HUES6 (cell line): ENCODE data around the gene INSIG2.

ENCODE experiments used
- H3K27ac ChIP-seq: 2 replicates; pipeline ENCODE4 v1.7.0; 2013; ENCODE audit warnings: low read depth, mild to moderate bottlenecking, low read length, inconsistent platforms
- H3K27me3 ChIP-seq: 2 replicates; pipeline ENCODE4 v1.6.1; 2013; ENCODE audit warnings: low read length; ENCODE audit not compliant: control insufficient read depth, insufficient read depth
- H3K36me3 ChIP-seq: 2 replicates; pipeline ENCODE4 v1.6.1; 2013; ENCODE audit warnings: low read length; ENCODE audit not compliant: control insufficient read depth, insufficient read depth
- H3K4me1 ChIP-seq: 2 replicates; pipeline ENCODE4 v1.6.1; 2013; ENCODE audit warnings: low read length; ENCODE audit not compliant: control insufficient read depth, insufficient read depth
- H3K4me3 ChIP-seq: 2 replicates; pipeline ENCODE4 v1.5.1; 2013; ENCODE audit warnings: low read depth, low read length
- H3K9ac ChIP-seq: one replicate; pipeline ENCODE4 v1.6.1; 2013; ENCODE audit warnings: mild to moderate bottlenecking, low read length
- H3K9me3 ChIP-seq: 2 replicates; pipeline ENCODE4 v1.6.1; 2013; ENCODE audit warnings: low read depth, low read length; ENCODE audit not compliant: control insufficient read depth, insufficient read depth

INSIG2 gene

DNA sequence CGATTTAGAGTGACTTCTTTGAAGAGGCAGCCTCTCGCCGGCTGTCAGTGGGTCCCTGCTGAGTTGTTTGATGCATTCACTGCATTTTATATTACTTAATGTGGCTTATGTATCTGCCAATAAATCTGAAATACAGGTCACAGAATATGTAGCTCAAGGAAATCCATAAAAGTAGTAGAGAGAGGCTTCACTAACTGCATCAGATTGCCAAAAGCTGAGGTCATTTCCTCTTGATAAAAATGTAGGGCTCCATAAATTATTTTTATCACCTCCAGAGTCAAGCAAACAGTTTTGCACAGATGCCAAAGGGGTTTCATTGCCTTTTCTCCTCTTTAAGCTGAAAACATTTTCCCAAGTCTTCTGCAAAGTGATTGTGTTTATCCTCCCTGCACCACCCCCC lies 37.9 kb upstream of the INSIG2 start:
- H3K36me3 ChIP-seq, result no peaks in the 10 kb centered on the region
- H3K27me3 ChIP-seq, result no peaks in the 10 kb centered on the region
- no peaks in the 10 kb centered on the region for H3K9me3 ChIP-seq
- no peak overlapping the region for H3K4me3 ChIP-seq
- H3K4me1 ChIP-seq, result no peaks in the 10 kb centered on the region
- H3K9ac ChIP-seq, result no peak overlapping the region
- no peak overlapping the region for H3K27ac ChIP-seq

- H3K27ac ChIP-seq, result no peak overlapping the region
- H3K9me3 ChIP-seq, result no peaks in the 10 kb centered on the region
- no peaks in the 10 kb centered on the region for H3K4me1 ChIP-seq
- H3K4me3 ChIP-seq, result no peak overlapping the region
- no peaks in the 10 kb centered on the region for H3K27me3 ChIP-seq
- H3K36me3 ChIP-seq, result no peaks in the 10 kb centered on the region
- no peak overlapping the region for H3K9ac ChIP-seq
These were observed 37.3 kb upstream of the INSIG2 start for GRCh38 chr2:118050974-118051373.

DNA sequence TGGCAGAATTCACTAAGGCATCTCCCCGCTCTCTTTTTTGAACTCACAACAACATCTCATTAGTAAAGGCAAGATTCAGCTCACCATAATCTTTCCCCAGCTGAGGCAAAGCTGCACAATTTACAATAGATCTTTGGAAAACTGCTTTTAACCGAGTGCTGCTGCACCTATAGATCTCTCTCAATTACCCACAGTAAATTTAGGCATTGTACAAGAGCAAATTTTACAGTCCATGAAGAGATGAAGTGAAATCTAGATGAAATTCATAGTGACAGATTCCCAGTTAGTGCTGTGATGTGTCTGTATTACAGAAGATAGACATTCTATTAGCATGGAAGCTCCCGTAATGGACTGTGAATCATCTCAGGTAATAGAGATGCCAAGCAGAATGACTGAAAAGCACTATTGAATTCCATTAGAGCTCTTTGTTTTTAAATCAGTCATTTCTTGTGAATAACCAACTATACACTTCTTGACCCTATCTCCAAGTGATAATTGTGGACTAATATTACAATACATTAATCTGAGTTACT lies 36.4 kb upstream of the INSIG2 start:
- H3K9ac ChIP-seq, result no peak overlapping the region
- no peaks in the 10 kb centered on the region for H3K36me3 ChIP-seq
- no peaks in the 10 kb centered on the region for H3K9me3 ChIP-seq
- H3K27me3 ChIP-seq, result no peaks in the 10 kb centered on the region
- no peaks in the 10 kb centered on the region for H3K4me1 ChIP-seq
- no peak overlapping the region for H3K4me3 ChIP-seq
- no peak overlapping the region for H3K27ac ChIP-seq

DNA sequence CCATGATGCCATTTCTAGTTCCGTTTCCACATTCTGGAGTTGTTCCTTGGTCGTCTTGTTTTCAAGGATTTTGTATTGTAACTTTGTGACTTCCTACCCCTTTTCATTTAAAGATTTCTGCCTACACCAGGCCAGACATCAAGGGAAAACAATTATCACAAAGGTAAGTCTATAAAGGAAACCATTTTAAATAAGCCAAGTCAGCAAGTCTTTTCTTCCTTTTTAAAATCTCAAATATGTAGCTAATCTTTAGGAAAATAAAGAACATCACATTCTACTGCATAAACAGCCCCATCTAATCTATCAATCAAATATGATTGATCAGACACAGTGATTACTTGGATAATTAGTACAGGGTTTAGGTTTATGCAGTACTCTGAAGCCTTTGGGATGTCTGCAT lies 35.8 kb upstream of the INSIG2 start:
- Histone ChIP-seq H3K4me1 (no peaks in the 10 kb centered on the region), H3K27me3 (no peaks in the 10 kb centered on the region), H3K36me3 (no peaks in the 10 kb centered on the region), H3K4me3 (no peak overlapping the region), H3K27ac (no peak overlapping the region), H3K9me3 (no peaks in the 10 kb centered on the region), H3K9ac (no peak overlapping the region)

- no peak overlapping the region for H3K4me3 ChIP-seq
- no peaks in the 10 kb centered on the region for H3K4me1 ChIP-seq
These were observed 34.6 kb upstream of the INSIG2 start for GRCh38 chr2:118053681-118054080.

GRCh38 chr2:118054213-118055008 lies 33.9 kb upstream of the INSIG2 start:
- Histone ChIP-seq H3K27me3 (no peaks in the 10 kb centered on the region), H3K36me3 (no peaks in the 10 kb centered on the region), H3K27ac (no peak overlapping the region), H3K4me1 (no peaks in the 10 kb centered on the region), H3K9me3 (no peaks in the 10 kb centered on the region), H3K4me3 (no peak overlapping the region), H3K9ac (no peak overlapping the region)

More at GRCh38 chr2:118053681-118054080, 34.6 kb upstream of the INSIG2 start:
- H3K9me3 ChIP-seq, result no peaks in the 10 kb centered on the region
- H3K27me3 ChIP-seq, result no peaks in the 10 kb centered on the region
- no peaks in the 10 kb centered on the region for H3K36me3 ChIP-seq
- H3K9ac ChIP-seq, result no peak overlapping the region
- H3K27ac ChIP-seq, result no peak overlapping the region

DNA sequence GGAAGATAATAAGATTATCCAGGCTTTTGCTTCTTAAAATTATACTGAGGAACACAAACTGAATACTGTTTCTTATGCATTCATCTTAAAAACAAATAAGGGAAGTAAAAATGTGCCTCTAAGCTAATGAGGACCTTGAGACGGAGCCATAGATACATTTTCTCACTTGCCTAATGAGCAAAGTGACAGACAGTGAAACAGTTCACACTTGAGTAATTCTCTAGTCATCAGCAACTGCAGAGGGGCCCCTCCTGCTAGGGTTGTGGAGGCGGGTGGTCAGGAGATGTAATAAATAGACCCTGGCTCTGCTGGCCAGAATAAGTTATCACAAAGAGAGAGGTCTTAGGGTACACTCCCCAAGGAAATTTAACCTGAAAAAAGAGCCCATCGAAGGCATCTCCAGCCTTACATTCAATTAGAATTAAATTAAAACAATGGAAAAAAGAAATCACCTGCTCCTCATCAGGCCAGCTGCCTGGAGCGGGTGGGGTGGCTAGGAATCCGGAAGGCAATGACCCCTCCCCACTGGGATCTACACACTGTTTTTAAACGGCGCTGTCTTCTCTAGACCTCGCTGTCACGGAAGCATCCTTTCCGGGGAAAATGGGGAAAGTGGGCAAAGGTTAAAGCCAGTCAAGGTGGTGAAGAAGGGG lies 32.6 kb upstream of the INSIG2 start:
- no peaks in the 10 kb centered on the region for H3K27me3 ChIP-seq
- H3K36me3 ChIP-seq, result no peaks in the 10 kb centered on the region
- H3K4me3 ChIP-seq, result no peak overlapping the region
- no peak overlapping the region for H3K27ac ChIP-seq
- no peaks in the 10 kb centered on the region for H3K4me1 ChIP-seq
- H3K9ac ChIP-seq, result no peak overlapping the region
- H3K9me3 ChIP-seq, result no peaks in the 10 kb centered on the region

DNA sequence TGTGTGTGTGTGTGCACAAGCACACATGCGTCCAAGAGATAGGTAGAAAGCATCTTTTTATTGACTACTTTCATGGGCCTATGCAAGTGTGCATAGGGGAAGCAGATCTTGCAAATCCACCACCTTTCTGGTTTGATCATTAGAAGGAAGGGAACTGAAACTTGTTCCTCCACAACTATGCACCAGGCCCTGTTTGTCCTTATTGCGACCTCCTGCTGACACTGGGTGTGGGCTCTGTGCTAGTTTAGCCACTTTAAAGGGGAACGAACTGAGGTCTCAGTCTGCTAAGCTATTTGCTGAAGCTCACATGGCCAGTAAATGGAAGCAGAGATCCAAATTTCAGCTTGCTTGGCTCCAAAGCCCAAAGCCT lies 32.1 kb upstream of the INSIG2 start:
- Histone ChIP-seq H3K27ac (no peak overlapping the region), H3K4me3 (no peak overlapping the region), H3K9ac (no peak overlapping the region), H3K4me1 (no peaks in the 10 kb centered on the region), H3K9me3 (no peaks in the 10 kb centered on the region), H3K36me3 (no peaks in the 10 kb centered on the region), H3K27me3 (no peaks in the 10 kb centered on the region)

- Histone ChIP-seq H3K36me3 (no peaks in the 10 kb centered on the region), H3K9ac (no peak overlapping the region), H3K4me3 (no peak overlapping the region), H3K4me1 (no peaks in the 10 kb centered on the region), H3K9me3 (no peaks in the 10 kb centered on the region), H3K27me3 (no peaks in the 10 kb centered on the region), H3K27ac (no peak overlapping the region)
These were observed 31.5 kb upstream of the INSIG2 start for GRCh38 chr2:118056801-118057200.

- Histone ChIP-seq H3K9ac (no peak overlapping the region), H3K4me3 (no peak overlapping the region), H3K36me3 (no peaks in the 10 kb centered on the region), H3K9me3 (no peaks in the 10 kb centered on the region), H3K4me1 (no peaks in the 10 kb centered on the region), H3K27ac (no peak overlapping the region), H3K27me3 (no peaks in the 10 kb centered on the region)
These were observed 29.3 kb upstream of the INSIG2 start for GRCh38 chr2:118058951-118059350.

DNA sequence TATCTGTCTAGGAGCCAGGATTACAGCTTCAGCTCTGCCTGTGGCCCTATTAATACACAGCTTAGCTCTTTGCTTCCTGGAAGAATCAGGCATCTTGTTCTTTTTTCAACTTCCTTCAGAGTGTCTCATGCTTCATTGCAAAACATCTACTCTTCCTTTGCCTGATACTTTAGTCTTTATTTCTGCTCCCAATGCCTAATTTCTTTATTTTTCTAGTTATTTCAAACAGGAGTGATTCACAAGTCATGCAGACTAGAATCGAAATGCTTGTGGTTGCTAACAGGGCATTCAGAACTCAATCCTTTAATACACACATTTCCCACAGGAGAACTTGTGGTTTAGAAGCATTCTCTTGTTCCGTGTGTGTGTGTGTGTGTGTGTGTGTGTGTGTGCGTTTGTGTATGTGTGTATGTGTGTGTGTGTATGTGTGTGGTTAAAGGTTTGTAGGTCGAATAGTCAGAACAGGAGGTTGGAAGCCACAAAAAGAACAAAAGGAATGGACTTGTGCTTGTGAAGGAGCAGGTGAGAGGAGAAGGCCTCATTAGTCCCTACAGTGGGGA lies 28.3 kb upstream of the INSIG2 start:
- Histone ChIP-seq H3K9me3 (no peaks in the 10 kb centered on the region), H3K36me3 (no peaks in the 10 kb centered on the region), H3K9ac (no peak overlapping the region), H3K27me3 (no peaks in the 10 kb centered on the region), H3K27ac (no peak overlapping the region), H3K4me3 (no peak overlapping the region), H3K4me1 (no peaks in the 10 kb centered on the region)
